Measurements from ENCODE around the gene CCDC190. TPM values are rescaled to one million over a fixed set of nuclear protein-coding genes. Genes with fewer than 3 reads are reported as not detected.

Gene CCDC190
- total RNA-seq = under 1 TPM; 0.19 to 0.37 TPM
- long read RNA-seq, donor 1 = 0 reads
- long read RNA-seq, donor 2 = 0 reads

GRCh38 chr1:162861101-162861500 lies at the start of gene CCDC190:
Gene CCDC190 (minus strand): TSS chr1:162861175. CDS start chr1:162859646, 1,529 bp downstream.
- intact Hi-C loops (cut with DNase I) = no loop called here
- DNase-seq (ENCODE audit: low spot score) = no peak

- no peak for DNase-seq (ENCODE audit: low spot score)
- intact Hi-C loops (cut with DNase I) = no loop called here
Observed at GRCh38 chr1:162910161-162910560, 49.2 kb upstream of the CCDC190 start.

- DNase-seq (ENCODE audit: low spot score) = no peak
- intact Hi-C loops (cut with DNase I) = loop anchor here in 1 of 2 donors (10.0 kb wide), 1 partner anchor 1706 kb away; no protein-coding TSS in a partner anchor
Observed at GRCh38 chr1:162908780-162909179, 47.8 kb upstream of the CCDC190 start.

- intact Hi-C loops (cut with DNase I) = loop anchor here in 1 of 2 donors (10.0 kb wide), 1 partner anchor 1707 kb away; no protein-coding TSS in a partner anchor
Observed at GRCh38 chr1:162908236-162908635, 47.3 kb upstream of the CCDC190 start.

GRCh38 chr1:162906485-162906884 lies 45.5 kb upstream of the CCDC190 start:
- DNase-seq (ENCODE audit: low spot score) = no peak
- intact Hi-C loops (cut with DNase I) = loop anchor here in 1 of 2 donors (10.0 kb wide), 1 partner anchor 1708 kb away; no protein-coding TSS in a partner anchor

More at GRCh38 chr1:162908236-162908635, 47.3 kb upstream of the CCDC190 start:
- DNase-seq (ENCODE audit: low spot score) = no peak

- DNase-seq (ENCODE audit: low spot score) = no peak
- intact Hi-C loops (cut with DNase I) = loop anchor here in 1 of 2 donors (10.0 kb wide), 1 partner anchor 1709 kb away; no protein-coding TSS in a partner anchor
Observed at GRCh38 chr1:162905174-162906158, 44.5 kb upstream of the CCDC190 start.

- no peak for DNase-seq (ENCODE audit: low spot score)
- intact Hi-C loops (cut with DNase I) = loop anchor here in 1 of 2 donors (10.0 kb wide), 1 partner anchor 1710 kb away; no protein-coding TSS in a partner anchor
Observed at GRCh38 chr1:162904579-162904978, 43.6 kb upstream of the CCDC190 start.

- no peak for DNase-seq (ENCODE audit: low spot score)
- intact Hi-C loops (cut with DNase I) = loop anchor here in 1 of 2 donors (10.0 kb wide), 1 partner anchor 1711 kb away; no protein-coding TSS in a partner anchor
Observed at GRCh38 chr1:162904023-162904422, 43.0 kb upstream of the CCDC190 start.

GRCh38 chr1:162903246-162903645 lies 42.3 kb upstream of the CCDC190 start:
- no peak for DNase-seq (ENCODE audit: low spot score)

GRCh38 chr1:162902416-162902815 lies 41.4 kb upstream of the CCDC190 start:
- intact Hi-C loops (cut with DNase I) = loop anchor here in 1 of 2 donors (10.0 kb wide), 1 partner anchor 1712 kb away; no protein-coding TSS in a partner anchor
- DNase-seq (ENCODE audit: low spot score) = no peak

More at GRCh38 chr1:162903246-162903645, 42.3 kb upstream of the CCDC190 start:
- intact Hi-C loops (cut with DNase I) = loop anchor here in 1 of 2 donors (10.0 kb wide), 1 partner anchor 1712 kb away; no protein-coding TSS in a partner anchor

GRCh38 chr1:162901243-162901642 lies 40.3 kb upstream of the CCDC190 start:
- intact Hi-C loops (cut with DNase I) = loop anchor here in 1 of 2 donors (10.0 kb wide), 1 partner anchor 1714 kb away; no protein-coding TSS in a partner anchor
- DNase-seq (ENCODE audit: low spot score) = no peak

GRCh38 chr1:162899422-162900146 lies 38.6 kb upstream of the CCDC190 start:
- DNase-seq (ENCODE audit: low spot score) = no peak
- intact Hi-C loops (cut with DNase I) = loop anchor here in 1 of 2 donors (10.0 kb wide), 1 partner anchor 1715 kb away; no protein-coding TSS in a partner anchor

GRCh38 chr1:162893612-162893908 lies 32.6 kb upstream of the CCDC190 start:
- intact Hi-C loops (cut with DNase I) = no loop called here
- no peak for DNase-seq (ENCODE audit: low spot score)

GRCh38 chr1:162892906-162893611 lies 32.1 kb upstream of the CCDC190 start:
- no peak for DNase-seq (ENCODE audit: low spot score)
- intact Hi-C loops (cut with DNase I) = no loop called here

GRCh38 chr1:162889989-162890388 lies 29.0 kb upstream of the CCDC190 start:
- intact Hi-C loops (cut with DNase I) = no loop called here
- no peak for DNase-seq (ENCODE audit: low spot score)

- DNase-seq (ENCODE audit: low spot score) = no peak
- intact Hi-C loops (cut with DNase I) = no loop called here
Observed at GRCh38 chr1:162886705-162887104, 25.7 kb upstream of the CCDC190 start.

GRCh38 chr1:162885265-162885664 lies 24.3 kb upstream of the CCDC190 start:
- intact Hi-C loops (cut with DNase I) = no loop called here
- DNase-seq (ENCODE audit: low spot score) = no peak

- no peak for DNase-seq (ENCODE audit: low spot score)
- intact Hi-C loops (cut with DNase I) = no loop called here
Observed at GRCh38 chr1:162884831-162885230, 23.9 kb upstream of the CCDC190 start.

- no peak for DNase-seq (ENCODE audit: low spot score)
- intact Hi-C loops (cut with DNase I) = no loop called here
Observed at GRCh38 chr1:162882248-162882674, 21.3 kb upstream of the CCDC190 start.
